Measurements from ENCODE around the gene IFT172. TPM values are rescaled to one million over a fixed set of nuclear protein-coding genes. Genes with fewer than 3 reads are reported as not detected.

IFT172 gene
- total and polyA plus RNA-seq, 3 donors from 2014 or later, result 76.4 to 151 (median 133) TPM

DNA sequence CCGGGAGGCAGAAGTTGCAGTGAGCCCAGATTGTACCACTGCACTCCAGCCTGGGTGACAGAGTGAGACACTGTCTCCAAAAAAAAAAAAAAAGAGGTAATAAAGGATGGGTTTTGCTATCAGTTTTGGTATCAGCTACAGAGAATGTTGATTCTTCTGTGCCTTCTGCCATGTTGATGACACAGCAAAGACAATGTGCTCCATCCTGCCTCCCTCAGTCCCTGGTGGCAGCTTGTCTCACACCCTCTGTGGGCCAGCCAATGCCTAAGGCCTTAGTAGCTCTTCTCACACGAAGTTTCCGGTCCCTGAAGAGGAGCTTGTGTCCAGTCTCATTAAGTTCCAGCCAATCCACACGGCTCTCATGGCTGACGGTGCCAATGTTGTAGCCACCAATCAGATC is 17.6 kb downstream of the IFT172 start:
- no peaks in the 10 kb centered on the region for H3K27me3 ChIP-seq
- H3K36me3 ChIP-seq (ENCODE audit: low read depth, missing control alignments), result no peaks in the 10 kb centered on the region
- H3K9me3 ChIP-seq, result no peaks in the 10 kb centered on the region
- no peak overlapping the region for H3K4me3 ChIP-seq
- H3K27ac ChIP-seq, result no peak overlapping the region
- H3K4me1 ChIP-seq, result no peaks in the 10 kb centered on the region
- intact Hi-C loops (cut with DNase I; ENCODE audit: low total_unique reads), result no loop called here
- TF ChIP-seq POLR2A (IDR thresholded peaks at IDR 0.05), result no peak
- TF ChIP-seq, protein P1, sequence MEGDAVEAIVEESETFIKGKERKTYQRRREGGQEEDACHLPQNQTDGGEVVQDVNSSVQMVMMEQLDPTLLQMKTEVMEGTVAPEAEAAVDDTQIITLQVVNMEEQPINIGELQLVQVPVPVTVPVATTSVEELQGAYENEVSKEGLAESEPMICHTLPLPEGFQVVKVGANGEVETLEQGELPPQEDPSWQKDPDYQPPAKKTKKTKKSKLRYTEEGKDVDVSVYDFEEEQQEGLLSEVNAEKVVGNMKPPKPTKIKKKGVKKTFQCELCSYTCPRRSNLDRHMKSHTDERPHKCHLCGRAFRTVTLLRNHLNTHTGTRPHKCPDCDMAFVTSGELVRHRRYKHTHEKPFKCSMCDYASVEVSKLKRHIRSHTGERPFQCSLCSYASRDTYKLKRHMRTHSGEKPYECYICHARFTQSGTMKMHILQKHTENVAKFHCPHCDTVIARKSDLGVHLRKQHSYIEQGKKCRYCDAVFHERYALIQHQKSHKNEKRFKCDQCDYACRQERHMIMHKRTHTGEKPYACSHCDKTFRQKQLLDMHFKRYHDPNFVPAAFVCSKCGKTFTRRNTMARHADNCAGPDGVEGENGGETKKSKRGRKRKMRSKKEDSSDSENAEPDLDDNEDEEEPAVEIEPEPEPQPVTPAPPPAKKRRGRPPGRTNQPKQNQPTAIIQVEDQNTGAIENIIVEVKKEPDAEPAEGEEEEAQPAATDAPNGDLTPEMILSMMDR (IDR thresholded peaks at IDR 0.05), result no peak
- no peak for DNase-seq
- WGBS, 2 donors, result 91 to 95% methylated on average over 5 of the region's 5 CpGs

DNA sequence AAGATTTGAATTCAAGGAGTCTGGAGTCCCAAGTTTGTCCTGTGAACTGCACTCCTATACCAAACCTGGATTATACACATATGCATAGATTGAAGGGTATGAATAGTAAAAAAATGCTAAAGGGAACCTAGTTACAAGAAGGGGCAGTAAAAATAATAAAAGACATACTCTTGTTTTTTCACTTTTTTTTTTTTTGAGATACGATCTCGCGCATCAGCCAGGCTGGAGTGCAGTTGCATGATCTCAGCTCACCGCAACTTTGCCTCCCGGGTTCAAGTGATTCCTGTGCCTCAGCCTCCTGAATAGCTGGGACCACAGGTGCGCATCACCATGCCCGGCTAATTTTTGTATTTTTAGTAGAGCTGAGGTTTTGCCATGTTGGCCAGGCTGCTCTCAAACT is 25.1 kb downstream of the IFT172 start:
- intact Hi-C loops (cut with DNase I; ENCODE audit: low total_unique reads), result no loop called here
- H3K36me3 ChIP-seq (ENCODE audit: low read depth, missing control alignments), result no peaks in the 10 kb centered on the region
- WGBS, 2 donors, result 94 to 98% methylated on average over 7 of the region's 7 CpGs

DNA sequence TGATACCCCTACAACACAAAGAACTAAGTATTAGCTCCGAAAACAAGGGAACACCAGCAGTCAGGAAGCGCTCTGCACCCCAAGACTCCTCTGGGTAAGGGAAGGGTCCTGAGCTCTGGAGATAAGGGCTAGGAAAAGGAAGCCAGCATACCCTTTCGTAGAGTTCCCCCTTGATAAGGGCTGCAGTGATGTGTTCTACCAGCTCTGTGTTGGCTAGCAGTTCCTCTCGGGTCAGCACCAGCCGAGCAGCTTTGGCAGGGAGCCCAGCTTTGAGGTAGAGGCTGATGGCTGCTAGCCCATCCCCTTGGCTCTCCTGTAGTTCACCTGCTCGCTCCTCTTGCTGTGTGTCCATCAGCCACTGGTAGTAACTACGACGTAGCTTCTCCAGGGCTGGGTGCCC is 28.4 kb downstream of the IFT172 start:
- H3K4me1 ChIP-seq, result no peaks in the 10 kb centered on the region
- no peaks in the 10 kb centered on the region for H3K9me3 ChIP-seq
- no peak for TF ChIP-seq POLR2A (IDR thresholded peaks at IDR 0.05)
- no peak overlapping the region for H3K27ac ChIP-seq
- H3K4me3 ChIP-seq, result no peak overlapping the region
- no peak for DNase-seq
- H3K36me3 ChIP-seq (ENCODE audit: low read depth, missing control alignments), result no peaks in the 10 kb centered on the region
- intact Hi-C loops (cut with DNase I; ENCODE audit: low total_unique reads), result no loop called here
- no peaks in the 10 kb centered on the region for H3K27me3 ChIP-seq
- 91 to 94% methylated on average over 8 of the region's 8 CpGs for WGBS, 2 donors

More for the DNA sequence above, 25.1 kb downstream of the IFT172 start:
- DNase-seq, result no peak
- TF ChIP-seq POLR2A (IDR thresholded peaks at IDR 0.05), result no peak
- TF ChIP-seq, protein P1 (IDR thresholded peaks at IDR 0.05), result no peak
- no peaks in the 10 kb centered on the region for H3K4me1 ChIP-seq
- no peaks in the 10 kb centered on the region for H3K27me3 ChIP-seq
- H3K4me3 ChIP-seq, result no peak overlapping the region
- no peaks in the 10 kb centered on the region for H3K9me3 ChIP-seq
- H3K27ac ChIP-seq, result no peak overlapping the region

DNA sequence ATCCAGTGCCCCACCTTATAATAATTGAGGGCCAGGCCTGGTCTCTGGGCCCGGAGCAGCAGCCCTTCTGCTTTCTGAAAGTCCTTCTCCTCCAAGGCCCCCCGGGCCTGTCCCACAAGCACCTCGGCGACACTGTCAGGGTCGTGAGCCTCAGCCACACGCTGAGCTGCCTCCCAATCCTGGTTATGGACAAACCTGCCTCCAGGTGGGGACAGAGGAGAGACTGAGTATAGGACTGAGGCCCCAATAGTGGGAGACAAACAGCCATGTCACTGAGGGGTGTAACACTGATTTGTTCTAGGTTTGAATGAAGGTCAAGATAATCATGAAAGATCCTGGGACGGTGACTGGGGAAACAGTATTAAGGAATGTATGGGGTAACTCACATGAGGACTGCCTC is 35.6 kb downstream of the IFT172 start:
- TF ChIP-seq, protein P1 (IDR thresholded peaks at IDR 0.05), result no peak
- no peak for TF ChIP-seq POLR2A (IDR thresholded peaks at IDR 0.05)
- H3K4me1 ChIP-seq, result no peaks in the 10 kb centered on the region
- intact Hi-C loops (cut with DNase I; ENCODE audit: low total_unique reads), result no loop called here
- 90 to 95% methylated on average over 6 to 7 of the region's 7 CpGs for WGBS, 2 donors
- no peaks in the 10 kb centered on the region for H3K36me3 ChIP-seq (ENCODE audit: low read depth, missing control alignments)
- no peaks in the 10 kb centered on the region for H3K27me3 ChIP-seq
- no peaks in the 10 kb centered on the region for H3K9me3 ChIP-seq
- no peak overlapping the region for H3K27ac ChIP-seq
- DNase-seq, result no peak
- no peak overlapping the region for H3K4me3 ChIP-seq

DNA sequence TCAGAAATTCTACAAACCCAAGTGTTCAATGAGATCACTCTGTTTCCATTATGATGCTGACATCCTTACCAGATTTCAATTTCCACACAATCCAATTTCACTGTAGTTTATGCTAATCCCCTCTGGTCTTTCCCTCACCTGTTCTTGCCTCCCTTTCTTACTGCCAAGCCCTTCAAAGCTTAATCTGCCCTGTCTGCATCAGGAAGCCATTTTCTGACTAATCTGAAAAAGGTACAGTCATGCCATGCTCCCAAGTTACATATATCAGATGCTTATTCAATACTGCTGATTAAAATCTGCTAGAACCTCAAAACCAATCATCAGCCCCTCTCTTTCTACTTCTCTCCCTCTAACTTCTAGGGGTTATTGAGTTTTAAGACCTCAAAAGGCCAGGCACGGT is 38.4 kb downstream of the IFT172 start:
- Histone ChIP-seq H3K4me3 (no peak overlapping the region), H3K27me3 (no peaks in the 10 kb centered on the region), H3K9me3 (no peaks in the 10 kb centered on the region), H3K4me1 (no peaks in the 10 kb centered on the region), H3K27ac (no peak overlapping the region), H3K36me3 (ENCODE audit: low read depth, missing control alignments) (no peaks in the 10 kb centered on the region)
- no peak for DNase-seq
- 92 to 100% methylated on average over 1 of the region's 1 CpG for WGBS, 2 donors
- intact Hi-C loops (cut with DNase I; ENCODE audit: low total_unique reads), result no loop called here
- no peak for TF ChIP-seq POLR2A (IDR thresholded peaks at IDR 0.05)
- TF ChIP-seq, protein P1 (IDR thresholded peaks at IDR 0.05), result no peak
